ENCODE data around the gene DGCR2. TPM values are rescaled to one million over a fixed set of nuclear protein-coding genes. Genes with fewer than 3 reads are reported as not detected.

The DGCR2 gene
- total and polyA plus RNA-seq, 2 experiments from 2014 or later = 18.5 to 83.0 TPM

DNA sequence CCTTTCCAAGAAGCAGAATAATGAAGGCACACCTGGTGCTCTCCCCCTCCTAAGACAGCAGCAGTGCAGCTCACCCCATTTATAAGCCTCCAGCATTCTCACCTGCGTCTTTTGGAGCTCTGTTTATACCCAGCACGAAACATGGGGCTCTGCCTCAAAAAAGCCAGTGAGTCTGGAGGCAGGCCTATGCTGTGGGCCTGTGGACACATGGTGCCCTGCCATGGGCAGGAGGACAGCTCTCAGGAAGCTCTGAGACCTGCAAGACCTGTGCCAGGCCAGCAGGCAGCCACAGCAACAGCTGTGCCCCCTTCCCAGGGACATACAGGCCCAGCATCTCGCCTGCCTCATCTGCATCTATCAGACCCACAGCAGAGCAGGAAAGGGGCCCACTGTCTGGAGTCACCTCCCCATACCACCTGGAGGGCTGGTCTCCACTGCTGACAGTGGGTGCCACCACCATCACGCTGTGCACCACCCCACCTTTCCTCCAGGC, 64.2 kb downstream of the DGCR2 start:
- H3K36me3 Mint-ChIP-seq (ENCODE audit: low read depth) = peaks cover 28% of the 10 kb centered on the region

More for the DNA sequence above, 64.2 kb downstream of the DGCR2 start:
- Mint-ChIP-seq H3K9me3 (no peaks in the 10 kb centered on the region; the same call in 2 of the 3 replicates), H3K4me1 (no peaks in the 10 kb centered on the region), H3K4me3 (no peak overlapping the region), H3K27ac (no peak overlapping the region), H3K27me3 (ENCODE audit: insufficient read depth, low read depth, poor library complexity) (peaks cover 6% of the 10 kb centered on the region)
- TF ChIP-seq EZH2 (IDR thresholded peaks at IDR 0.05; ENCODE audit: low read depth, unreplicated experiment) (no peak), NANOG (IDR thresholded peaks at IDR 0.05; ENCODE audit: borderline replicate concordance) (no peak), CREB1 (CRISPR knock-in tag; IDR thresholded peaks at IDR 0.05; ENCODE audit: low read depth) (no peak), POLR2AphosphoS5 (IDR thresholded peaks at IDR 0.05; ENCODE audit: low read depth) (no peak), ZNF114 (CRISPR knock-in tag; IDR thresholded peaks at IDR 0.05) (no peak), STAT1 (IDR thresholded peaks at IDR 0.05; ENCODE audit: unreplicated experiment) (no peak), JUNB (IDR thresholded peaks at IDR 0.05; ENCODE audit: unreplicated experiment) (no peak), EZH2phosphoT487 (IDR thresholded peaks at IDR 0.05; ENCODE audit: unreplicated experiment) (no peak), ZNF331 (CRISPR knock-in tag; IDR thresholded peaks at IDR 0.05; ENCODE audit: low read depth) (no peak)
- TF ChIP-seq, protein P1, sequence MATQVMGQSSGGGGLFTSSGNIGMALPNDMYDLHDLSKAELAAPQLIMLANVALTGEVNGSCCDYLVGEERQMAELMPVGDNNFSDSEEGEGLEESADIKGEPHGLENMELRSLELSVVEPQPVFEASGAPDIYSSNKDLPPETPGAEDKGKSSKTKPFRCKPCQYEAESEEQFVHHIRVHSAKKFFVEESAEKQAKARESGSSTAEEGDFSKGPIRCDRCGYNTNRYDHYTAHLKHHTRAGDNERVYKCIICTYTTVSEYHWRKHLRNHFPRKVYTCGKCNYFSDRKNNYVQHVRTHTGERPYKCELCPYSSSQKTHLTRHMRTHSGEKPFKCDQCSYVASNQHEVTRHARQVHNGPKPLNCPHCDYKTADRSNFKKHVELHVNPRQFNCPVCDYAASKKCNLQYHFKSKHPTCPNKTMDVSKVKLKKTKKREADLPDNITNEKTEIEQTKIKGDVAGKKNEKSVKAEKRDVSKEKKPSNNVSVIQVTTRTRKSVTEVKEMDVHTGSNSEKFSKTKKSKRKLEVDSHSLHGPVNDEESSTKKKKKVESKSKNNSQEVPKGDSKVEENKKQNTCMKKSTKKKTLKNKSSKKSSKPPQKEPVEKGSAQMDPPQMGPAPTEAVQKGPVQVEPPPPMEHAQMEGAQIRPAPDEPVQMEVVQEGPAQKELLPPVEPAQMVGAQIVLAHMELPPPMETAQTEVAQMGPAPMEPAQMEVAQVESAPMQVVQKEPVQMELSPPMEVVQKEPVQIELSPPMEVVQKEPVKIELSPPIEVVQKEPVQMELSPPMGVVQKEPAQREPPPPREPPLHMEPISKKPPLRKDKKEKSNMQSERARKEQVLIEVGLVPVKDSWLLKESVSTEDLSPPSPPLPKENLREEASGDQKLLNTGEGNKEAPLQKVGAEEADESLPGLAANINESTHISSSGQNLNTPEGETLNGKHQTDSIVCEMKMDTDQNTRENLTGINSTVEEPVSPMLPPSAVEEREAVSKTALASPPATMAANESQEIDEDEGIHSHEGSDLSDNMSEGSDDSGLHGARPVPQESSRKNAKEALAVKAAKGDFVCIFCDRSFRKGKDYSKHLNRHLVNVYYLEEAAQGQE (IDR thresholded peaks at IDR 0.05; ENCODE audit: unreplicated experiment) = no peak
- TF ChIP-seq, protein P2, sequence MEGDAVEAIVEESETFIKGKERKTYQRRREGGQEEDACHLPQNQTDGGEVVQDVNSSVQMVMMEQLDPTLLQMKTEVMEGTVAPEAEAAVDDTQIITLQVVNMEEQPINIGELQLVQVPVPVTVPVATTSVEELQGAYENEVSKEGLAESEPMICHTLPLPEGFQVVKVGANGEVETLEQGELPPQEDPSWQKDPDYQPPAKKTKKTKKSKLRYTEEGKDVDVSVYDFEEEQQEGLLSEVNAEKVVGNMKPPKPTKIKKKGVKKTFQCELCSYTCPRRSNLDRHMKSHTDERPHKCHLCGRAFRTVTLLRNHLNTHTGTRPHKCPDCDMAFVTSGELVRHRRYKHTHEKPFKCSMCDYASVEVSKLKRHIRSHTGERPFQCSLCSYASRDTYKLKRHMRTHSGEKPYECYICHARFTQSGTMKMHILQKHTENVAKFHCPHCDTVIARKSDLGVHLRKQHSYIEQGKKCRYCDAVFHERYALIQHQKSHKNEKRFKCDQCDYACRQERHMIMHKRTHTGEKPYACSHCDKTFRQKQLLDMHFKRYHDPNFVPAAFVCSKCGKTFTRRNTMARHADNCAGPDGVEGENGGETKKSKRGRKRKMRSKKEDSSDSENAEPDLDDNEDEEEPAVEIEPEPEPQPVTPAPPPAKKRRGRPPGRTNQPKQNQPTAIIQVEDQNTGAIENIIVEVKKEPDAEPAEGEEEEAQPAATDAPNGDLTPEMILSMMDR (conservative IDR thresholded peaks at IDR 0.05; ENCODE audit: low read depth in 2 of 2) = no peak
- TF ChIP-seq, protein P3, sequence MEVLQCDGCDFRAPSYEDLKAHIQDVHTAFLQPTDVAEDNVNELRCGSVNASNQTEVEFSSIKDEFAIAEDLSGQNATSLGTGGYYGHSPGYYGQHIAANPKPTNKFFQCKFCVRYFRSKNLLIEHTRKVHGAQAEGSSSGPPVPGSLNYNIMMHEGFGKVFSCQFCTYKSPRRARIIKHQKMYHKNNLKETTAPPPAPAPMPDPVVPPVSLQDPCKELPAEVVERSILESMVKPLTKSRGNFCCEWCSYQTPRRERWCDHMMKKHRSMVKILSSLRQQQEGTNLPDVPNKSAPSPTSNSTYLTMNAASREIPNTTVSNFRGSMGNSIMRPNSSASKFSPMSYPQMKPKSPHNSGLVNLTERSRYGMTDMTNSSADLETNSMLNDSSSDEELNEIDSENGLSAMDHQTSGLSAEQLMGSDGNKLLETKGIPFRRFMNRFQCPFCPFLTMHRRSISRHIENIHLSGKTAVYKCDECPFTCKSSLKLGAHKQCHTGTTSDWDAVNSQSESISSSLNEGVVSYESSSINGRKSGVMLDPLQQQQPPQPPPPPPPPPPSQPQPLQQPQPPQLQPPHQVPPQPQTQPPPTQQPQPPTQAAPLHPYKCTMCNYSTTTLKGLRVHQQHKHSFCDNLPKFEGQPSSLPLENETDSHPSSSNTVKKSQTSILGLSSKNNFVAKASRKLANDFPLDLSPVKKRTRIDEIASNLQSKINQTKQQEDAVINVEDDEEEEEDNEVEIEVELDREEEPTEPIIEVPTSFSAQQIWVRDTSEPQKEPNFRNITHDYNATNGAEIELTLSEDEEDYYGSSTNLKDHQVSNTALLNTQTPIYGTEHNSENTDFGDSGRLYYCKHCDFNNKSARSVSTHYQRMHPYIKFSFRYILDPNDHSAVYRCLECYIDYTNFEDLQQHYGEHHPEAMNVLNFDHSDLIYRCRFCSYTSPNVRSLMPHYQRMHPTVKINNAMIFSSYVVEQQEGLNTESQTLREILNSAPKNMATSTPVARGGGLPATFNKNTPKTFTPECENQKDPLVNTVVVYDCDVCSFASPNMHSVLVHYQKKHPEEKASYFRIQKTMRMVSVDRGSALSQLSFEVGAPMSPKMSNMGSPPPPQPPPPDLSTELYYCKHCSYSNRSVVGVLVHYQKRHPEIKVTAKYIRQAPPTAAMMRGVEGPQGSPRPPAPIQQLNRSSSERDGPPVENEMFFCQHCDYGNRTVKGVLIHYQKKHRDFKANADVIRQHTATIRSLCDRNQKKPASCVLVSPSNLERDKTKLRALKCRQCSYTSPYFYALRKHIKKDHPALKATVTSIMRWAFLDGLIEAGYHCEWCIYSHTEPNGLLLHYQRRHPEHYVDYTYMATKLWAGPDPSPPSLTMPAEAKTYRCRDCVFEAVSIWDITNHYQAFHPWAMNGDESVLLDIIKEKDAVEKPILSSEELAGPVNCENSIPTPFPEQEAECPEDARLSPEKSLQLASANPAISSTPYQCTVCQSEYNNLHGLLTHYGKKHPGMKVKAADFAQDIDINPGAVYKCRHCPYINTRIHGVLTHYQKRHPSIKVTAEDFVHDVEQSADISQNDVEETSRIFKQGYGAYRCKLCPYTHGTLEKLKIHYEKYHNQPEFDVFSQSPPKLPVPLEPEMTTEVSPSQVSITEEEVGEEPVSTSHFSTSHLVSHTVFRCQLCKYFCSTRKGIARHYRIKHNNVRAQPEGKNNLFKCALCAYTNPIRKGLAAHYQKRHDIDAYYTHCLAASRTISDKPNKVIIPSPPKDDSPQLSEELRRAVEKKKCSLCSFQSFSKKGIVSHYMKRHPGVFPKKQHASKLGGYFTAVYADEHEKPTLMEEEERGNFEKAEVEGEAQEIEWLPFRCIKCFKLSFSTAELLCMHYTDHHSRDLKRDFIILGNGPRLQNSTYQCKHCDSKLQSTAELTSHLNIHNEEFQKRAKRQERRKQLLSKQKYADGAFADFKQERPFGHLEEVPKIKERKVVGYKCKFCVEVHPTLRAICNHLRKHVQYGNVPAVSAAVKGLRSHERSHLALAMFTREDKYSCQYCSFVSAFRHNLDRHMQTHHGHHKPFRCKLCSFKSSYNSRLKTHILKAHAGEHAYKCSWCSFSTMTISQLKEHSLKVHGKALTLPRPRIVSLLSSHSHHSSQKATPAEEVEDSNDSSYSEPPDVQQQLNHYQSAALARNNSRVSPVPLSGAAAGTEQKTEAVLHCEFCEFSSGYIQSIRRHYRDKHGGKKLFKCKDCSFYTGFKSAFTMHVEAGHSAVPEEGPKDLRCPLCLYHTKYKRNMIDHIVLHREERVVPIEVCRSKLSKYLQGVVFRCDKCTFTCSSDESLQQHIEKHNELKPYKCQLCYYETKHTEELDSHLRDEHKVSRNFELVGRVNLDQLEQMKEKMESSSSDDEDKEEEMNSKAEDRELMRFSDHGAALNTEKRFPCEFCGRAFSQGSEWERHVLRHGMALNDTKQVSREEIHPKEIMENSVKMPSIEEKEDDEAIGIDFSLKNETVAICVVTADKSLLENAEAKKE (CRISPR knock-in tag; IDR thresholded peaks at IDR 0.05) = no peak
- TF ChIP-seq, protein P4, sequence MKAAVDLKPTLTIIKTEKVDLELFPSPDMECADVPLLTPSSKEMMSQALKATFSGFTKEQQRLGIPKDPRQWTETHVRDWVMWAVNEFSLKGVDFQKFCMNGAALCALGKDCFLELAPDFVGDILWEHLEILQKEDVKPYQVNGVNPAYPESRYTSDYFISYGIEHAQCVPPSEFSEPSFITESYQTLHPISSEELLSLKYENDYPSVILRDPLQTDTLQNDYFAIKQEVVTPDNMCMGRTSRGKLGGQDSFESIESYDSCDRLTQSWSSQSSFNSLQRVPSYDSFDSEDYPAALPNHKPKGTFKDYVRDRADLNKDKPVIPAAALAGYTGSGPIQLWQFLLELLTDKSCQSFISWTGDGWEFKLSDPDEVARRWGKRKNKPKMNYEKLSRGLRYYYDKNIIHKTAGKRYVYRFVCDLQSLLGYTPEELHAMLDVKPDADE (IDR thresholded peaks at IDR 0.05) = no peak
- H3K27ac ChIP-seq (ENCODE audit: low read depth) = no peak overlapping the region
- DNase-seq (ENCODE audit: low spot score) = no peak
- no peaks in the 10 kb centered on the region for H3F3A ChIP-seq (replicated peaks; ENCODE audit: low read depth)
- no peaks in the 10 kb centered on the region for H3K27me3 ChIP-seq (ENCODE audit: insufficient read depth)
- no peak overlapping the region for H3K4me3 ChIP-seq
- peaks cover 17% of the 10 kb centered on the region; the same call in 1 of the 2 replicates for H4K20me1 ChIP-seq (replicated peaks; ENCODE audit: insufficient read depth)
- ATAC-seq = no peak
- no peaks in the 10 kb centered on the region; the same call in 1 of the 2 replicates for H3K36me3 ChIP-seq (ENCODE audit: insufficient read depth)
- H3K4me2 ChIP-seq = no peak overlapping the region
- H2AFZ ChIP-seq = no peak overlapping the region
- H3K4me1 ChIP-seq (ENCODE audit: insufficient read depth) = no peaks in the 10 kb centered on the region
- no peaks in the 10 kb centered on the region; the same call in 1 of the 2 replicates for H3K79me2 ChIP-seq (replicated peaks; ENCODE audit: insufficient read depth)
- no peaks in the 10 kb centered on the region for H3K9me2 ChIP-seq (ENCODE audit: insufficient read depth)

All from GM23338 (cell line).